Esophagus muscularis mucosa (tissue), 4 donors: Measurements from ENCODE around the gene AKAP6. TPM values are rescaled to one million over a fixed set of nuclear protein-coding genes. Genes with fewer than 3 reads are reported as not detected.

Experiments
- DNase-seq: peaks from one replicate; pipeline ENCODE4 v3.0.0-alpha.2; 2017; ENCODE audit errors: extremely low spot score
- H3K27ac ChIP-seq, 4 donors: fragments of 200-600 bp; sonication (generic); replicated peaks in 1 of 4; 1 replicate in 3 of 4; 2 replicates in 1 of 4; pipeline ENCODE4 v1.5.1; 2016 to 2019; ENCODE audit warnings: mild to moderate bottlenecking in 1 of 4
- H3K27me3 ChIP-seq, 4 donors: fragments of 200-600 bp; sonication (generic); one replicate each; pipeline versions ENCODE4 v1.5.1 to v1.6.0; 2016 to 2019
- H3K36me3 ChIP-seq, 4 donors: fragments of 200-600 bp; sonication (generic); one replicate each; pipeline ENCODE4 v1.5.1; 2016 to 2019
- H3K4me1 ChIP-seq, 4 donors: fragments of 200-600 bp; sonication (generic); one replicate each; pipeline ENCODE4 v1.5.1; 2016 to 2019
- H3K4me3 ChIP-seq, 4 donors: fragments of 200-600 bp; sonication (generic); 1 replicate in 2 of 4; 2 replicates in 2 of 4; pipeline ENCODE4 v1.5.1; 2016 to 2019; ENCODE audit warnings: mild to moderate bottlenecking in 4 of 4, moderate library complexity in 1 of 4
- H3K9me3 ChIP-seq, 4 donors: fragments of 200-600 bp; sonication (generic); 1 replicate in 3 of 4; 2 replicates in 1 of 4; pipeline ENCODE4 v1.5.1; 2016 to 2019
- CTCF ChIP-seq, 3 experiments: fragments of 200-600 bp in 2 of 3; fragments of 450-650 bp in 1 of 3; sonication (generic) in 2 of 3; IDR thresholded peaks; one replicate each; pipeline ENCODE4 v1.5.1; 2017 to 2019; ENCODE audit warnings: antibody characterized with exemption in 3 of 3, mild to moderate bottlenecking in 2 of 3, moderate library complexity in 1 of 3
- EP300 ChIP-seq: sonication (generic); formaldehyde crosslinking; IDR thresholded peaks from one replicate; pipeline ENCODE4 v1.6.1; 2017; ENCODE audit warnings: antibody characterized with exemption
- POLR2A ChIP-seq: fragments of 450-650 bp; IDR thresholded peaks from one replicate; pipeline ENCODE4 v1.6.1; 2017; ENCODE audit warnings: antibody characterized with exemption, moderate library complexity, mild to moderate bottlenecking, low read depth
- POLR2AphosphoS5 ChIP-seq, 2 donors: sonication (generic); formaldehyde crosslinking; IDR thresholded peaks; one replicate each; pipeline ENCODE4 v1.6.1; 2017; ENCODE audit warnings: antibody characterized with exemption in 2 of 2
- WGBS: methylation state at CpG from one replicate; pipeline ENCODE4 v1.1.5; 2018; 5-methylcytosine and 5-hydroxymethylcytosine counted together
- intact Hi-C: fragments of 100-400 bp; cut with DNase I; formaldehyde crosslinking; loops from one replicate; pipeline ENCODE4 v1.15.1; 2023
- total RNA-seq, 4 donors: library from RNA; depleted of rRNA; stranded (reverse); fragments of >200 nt; gene quantifications; one replicate each; pipeline versions ENCODE4 v1.1.0 to v1.2.1, GENCODE V29; 2016

Gene AKAP6
- total RNA-seq, 4 donors from 2014 or later: 21.3 to 38.6 (median 31.5) TPM

GRCh38 chr14:32821964-32822653 is 493.0 kb downstream of the AKAP6 start:
- no peak for DNase-seq
- 94% methylated on average over 7 of the region's 7 CpGs for WGBS
- no peaks in the 10 kb centered on the region for H3K9me3 ChIP-seq
- no peaks in the 10 kb centered on the region for H3K27me3 ChIP-seq
- intact Hi-C loops: no loop called here
- H3K4me1 ChIP-seq: peaks cover 0 to 25% (median 17%) of the 10 kb centered on the region in 4 donors
- no peak overlapping the region for H3K27ac ChIP-seq
- TF ChIP-seq POLR2AphosphoS5 (IDR thresholded peaks at IDR 0.05) (no peak), EP300 (no peak), CTCF (IDR thresholded peaks at IDR 0.05) (no peak), POLR2A (no peak)
- H3K4me3 ChIP-seq: no peak overlapping the region
- no peaks in the 10 kb centered on the region for H3K36me3 ChIP-seq

GRCh38 chr14:32823706-32824105 is 494.6 kb downstream of the AKAP6 start:
- H3K27me3 ChIP-seq: no peaks in the 10 kb centered on the region
- no peaks in the 10 kb centered on the region for H3K36me3 ChIP-seq
- H3K27ac ChIP-seq: no peak overlapping the region
- H3K4me1 ChIP-seq: peaks cover 0 to 30% (median 19%) of the 10 kb centered on the region in 4 donors
- TF ChIP-seq EP300 (no peak), POLR2A (no peak), POLR2AphosphoS5 (IDR thresholded peaks at IDR 0.05) (no peak), CTCF (IDR thresholded peaks at IDR 0.05) (no peak)
- no peak for DNase-seq
- H3K4me3 ChIP-seq: no peak overlapping the region
- intact Hi-C loops: no loop called here
- WGBS: 91% methylated on average over 5 of the region's 5 CpGs
- H3K9me3 ChIP-seq: no peaks in the 10 kb centered on the region

- WGBS: 84% methylated on average over 3 of the region's 3 CpGs
- H3K36me3 ChIP-seq: no peaks in the 10 kb centered on the region
- H3K27ac ChIP-seq: no peak overlapping the region
- no peaks in the 10 kb centered on the region for H3K9me3 ChIP-seq
- intact Hi-C loops: no loop called here
- no peak for DNase-seq
- no peak overlapping the region for H3K4me3 ChIP-seq
- peaks cover 0 to 32% (median 19%) of the 10 kb centered on the region in 4 donors for H3K4me1 ChIP-seq
- H3K27me3 ChIP-seq: no peaks in the 10 kb centered on the region
- TF ChIP-seq POLR2A (no peak), CTCF (IDR thresholded peaks at IDR 0.05) (no peak), POLR2AphosphoS5 (IDR thresholded peaks at IDR 0.05) (no peak), EP300 (no peak)
Observed at GRCh38 chr14:32824195-32824594, 495.1 kb downstream of the AKAP6 start.

- 72% methylated on average over 4 of the region's 4 CpGs for WGBS
- TF ChIP-seq POLR2AphosphoS5 (IDR thresholded peaks at IDR 0.05) (no peak), EP300 (no peak), CTCF (IDR thresholded peaks at IDR 0.05) (no peak), POLR2A (no peak)
- intact Hi-C loops: loop anchor here (5.0 kb wide), 1 partner anchor 117 kb away; no protein-coding TSS in a partner anchor
Observed at GRCh38 chr14:32825058-32825457, 496.0 kb downstream of the AKAP6 start.

More at GRCh38 chr14:32825058-32825457, 496.0 kb downstream of the AKAP6 start:
- Histone ChIP-seq H3K36me3 (no peaks in the 10 kb centered on the region), H3K4me1 (peaks cover 0 to 25% (median 14%) of the 10 kb centered on the region in 4 donors), H3K27me3 (no peaks in the 10 kb centered on the region), H3K27ac (no peak overlapping the region), H3K4me3 (no peak overlapping the region), H3K9me3 (no peaks in the 10 kb centered on the region)
- no peak for DNase-seq
